HG02610 (cell line): Measurements from ENCODE around the gene CLIC1.
"Not testable (repeated sequence)": the region's sequence is repeated elsewhere in the genome, so short reads cannot be mapped to it uniquely, and the experiment has no call there.

Source experiments
- ATAC-seq: cut with Tn5 transposase; IDR thresholded peaks from one replicate; pipeline ENCODE4 v1.9.1; 2021; ENCODE audit warnings: mild to moderate bottlenecking, moderate library complexity; ENCODE audit not compliant: unreplicated experiment

The CLIC1 gene

DNA sequence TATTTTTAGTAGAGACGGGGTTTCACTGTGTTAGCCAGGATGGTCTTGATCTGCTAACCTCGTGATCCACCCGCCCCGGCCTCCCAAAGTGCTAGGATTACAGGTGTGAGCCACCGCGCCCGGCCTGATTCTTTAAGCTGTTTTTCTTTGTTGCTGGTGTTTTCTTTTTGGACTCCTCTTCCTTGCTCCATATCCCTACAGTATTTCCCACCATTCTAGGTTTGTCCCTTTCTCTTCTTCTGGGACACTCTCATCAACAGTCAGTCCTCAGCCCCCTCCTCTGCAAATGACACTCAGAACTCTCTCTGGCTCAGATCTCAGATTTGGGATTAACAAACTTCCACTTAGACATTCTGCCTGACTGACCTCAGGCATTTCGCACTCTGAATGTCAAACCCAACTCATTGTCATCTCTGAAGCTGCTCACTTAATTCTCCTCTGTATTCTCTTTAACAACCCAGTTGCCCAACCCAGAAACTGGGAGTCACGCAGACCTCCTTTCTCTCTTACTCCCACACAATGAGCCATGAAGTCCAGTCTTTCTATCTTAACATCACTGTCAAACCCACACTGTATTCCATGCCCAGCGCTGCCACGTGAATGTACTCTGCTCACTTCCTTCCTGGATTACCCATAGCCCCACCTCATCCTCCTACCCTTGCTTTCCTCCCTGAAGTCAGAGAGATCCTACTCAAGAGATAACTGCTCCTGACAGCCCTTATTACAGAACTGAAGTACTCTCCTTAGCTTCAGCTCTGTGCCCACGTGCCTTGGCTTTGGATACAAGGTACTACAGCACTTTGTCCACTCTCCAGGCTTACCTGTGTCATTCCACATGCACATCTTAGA is 10.6 kb downstream of the CLIC1 start:
- no peak for ATAC-seq

DNA sequence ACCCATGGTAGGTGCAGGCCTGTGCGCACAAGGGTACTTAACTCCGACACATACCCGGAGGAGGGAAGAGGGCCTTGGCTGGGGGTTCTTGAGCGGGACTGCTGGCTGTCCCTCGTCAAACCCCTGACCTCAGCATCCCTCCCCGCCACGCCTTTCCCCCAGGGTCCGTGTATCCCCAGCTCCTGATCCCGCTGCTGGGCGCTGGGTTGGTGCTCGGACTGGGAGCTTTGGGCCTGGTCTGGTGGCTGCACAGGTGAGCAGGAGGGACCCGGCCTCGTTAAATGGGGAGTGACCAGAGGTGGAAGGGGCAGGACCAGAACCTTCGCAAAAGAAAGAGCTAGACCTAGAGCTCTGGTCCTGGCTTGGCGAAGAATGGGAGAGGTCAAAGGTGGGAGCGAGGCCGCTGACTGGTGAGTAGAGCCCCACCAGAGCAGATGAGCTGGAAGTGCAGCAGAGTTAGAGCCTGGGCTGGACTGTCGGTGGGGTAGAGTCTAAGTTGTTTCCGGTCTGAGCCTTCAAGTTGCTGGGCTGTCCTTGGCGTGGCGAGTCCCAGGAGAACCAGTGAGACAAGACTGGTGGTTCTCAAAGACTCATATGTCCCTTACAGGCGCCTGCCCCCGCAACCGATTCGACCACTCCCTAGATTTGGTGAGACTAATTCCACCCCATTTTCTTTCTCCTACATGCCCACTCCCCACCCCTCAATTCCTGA is 12.2 kb downstream of the CLIC1 start:
- no peak for ATAC-seq

DNA sequence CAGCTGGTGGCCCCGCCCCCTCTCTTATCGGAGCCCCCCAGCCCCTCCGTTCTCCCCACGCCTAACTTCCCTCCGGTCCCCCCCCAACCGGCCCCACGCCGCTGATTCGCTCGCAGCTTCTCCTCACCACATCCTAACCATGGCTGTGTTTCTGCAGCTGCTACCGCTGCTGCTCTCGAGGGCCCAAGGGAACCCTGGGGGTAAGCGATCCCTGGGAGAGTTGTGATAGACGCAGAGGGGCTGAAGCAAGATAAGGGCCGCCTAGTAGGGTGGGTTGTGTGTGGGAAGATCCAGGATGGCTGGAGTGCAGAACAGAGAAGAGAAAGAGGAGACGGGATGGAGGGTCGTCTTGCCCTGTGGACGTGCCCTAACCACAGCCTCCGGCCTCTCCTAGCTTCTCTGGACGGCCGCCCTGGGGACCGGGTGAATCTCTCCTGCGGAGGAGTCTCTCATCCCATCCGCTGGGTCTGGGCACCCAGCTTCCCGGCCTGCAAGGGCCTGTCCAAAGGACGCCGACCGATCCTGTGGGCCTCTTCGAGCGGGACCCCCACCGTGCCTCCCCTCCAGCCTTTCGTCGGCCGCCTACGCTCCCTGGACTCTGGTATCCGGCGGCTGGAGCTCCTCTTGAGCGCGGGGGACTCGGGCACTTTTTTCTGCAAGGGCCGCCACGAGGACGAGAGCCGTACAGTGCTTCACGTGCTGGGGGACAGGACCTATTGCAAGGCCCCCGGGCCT is 12.9 kb downstream of the CLIC1 start, which contains the start of gene MPIG6B:
MPIG6B (plus strand) TSS at position 129 of the 735 bp plus-strand sequence; CDS start at position 140, 11 bp downstream.
- ATAC-seq, result no peak

DNA sequence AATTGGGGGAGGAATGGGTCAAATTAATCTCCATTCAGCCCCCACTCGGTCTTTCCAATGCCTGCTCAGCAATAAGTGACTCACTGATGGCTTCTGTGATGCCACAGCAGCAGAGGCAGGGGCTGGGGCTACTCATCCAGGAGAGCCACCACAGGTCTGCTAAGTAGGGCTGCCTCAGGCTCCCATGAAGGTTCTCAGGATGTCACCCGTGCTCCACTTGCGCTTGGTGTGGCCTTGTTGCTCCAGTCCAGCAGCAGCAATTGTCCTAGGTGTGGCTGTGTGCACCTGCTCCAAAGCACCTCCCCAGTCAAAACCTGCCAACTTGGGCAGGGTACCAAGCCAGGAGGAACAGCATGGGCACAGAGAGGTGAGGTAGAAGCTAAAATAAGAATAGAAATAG is 14.2 kb downstream of the CLIC1 start:
- no peak for ATAC-seq

DNA sequence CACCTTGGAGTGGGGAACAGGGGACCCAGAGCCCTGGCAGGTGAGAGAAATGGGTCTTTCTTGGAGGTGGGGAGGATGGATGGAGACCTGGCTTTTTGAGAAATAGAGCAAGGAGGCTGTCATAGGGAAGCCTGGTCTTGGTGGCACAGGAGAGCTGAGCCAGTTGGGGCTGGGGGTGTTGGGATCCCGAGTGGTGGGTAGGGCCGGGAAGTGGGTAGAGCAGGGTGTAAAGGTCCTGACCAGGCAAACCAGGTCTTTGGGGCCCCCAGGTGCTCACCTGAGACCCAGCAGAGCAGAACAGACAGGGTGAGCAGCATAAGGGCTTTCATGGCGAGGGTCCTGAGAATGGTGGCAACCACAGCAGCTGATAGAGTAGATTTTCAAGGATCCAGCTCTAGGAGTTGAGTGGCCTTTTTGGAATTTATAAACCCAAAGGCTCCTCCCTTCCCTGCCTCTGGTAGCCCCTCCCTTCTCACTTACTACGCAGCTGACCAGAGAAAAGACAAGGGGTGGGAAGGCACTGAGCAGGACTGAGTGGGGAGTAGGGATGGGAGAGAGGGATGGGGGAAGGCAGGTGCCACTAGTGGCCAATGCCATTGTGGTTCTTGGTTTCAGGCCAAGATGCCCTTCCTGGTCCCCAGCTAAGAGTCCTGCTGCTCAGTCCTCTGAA is 14.8 kb downstream of the CLIC1 start, which contains the start of gene LY6G6C:
LY6G6C (minus strand) TSS at position 396 of the 670 bp plus-strand sequence; CDS start at position 329, 67 bp downstream.
- no peak for ATAC-seq

DNA sequence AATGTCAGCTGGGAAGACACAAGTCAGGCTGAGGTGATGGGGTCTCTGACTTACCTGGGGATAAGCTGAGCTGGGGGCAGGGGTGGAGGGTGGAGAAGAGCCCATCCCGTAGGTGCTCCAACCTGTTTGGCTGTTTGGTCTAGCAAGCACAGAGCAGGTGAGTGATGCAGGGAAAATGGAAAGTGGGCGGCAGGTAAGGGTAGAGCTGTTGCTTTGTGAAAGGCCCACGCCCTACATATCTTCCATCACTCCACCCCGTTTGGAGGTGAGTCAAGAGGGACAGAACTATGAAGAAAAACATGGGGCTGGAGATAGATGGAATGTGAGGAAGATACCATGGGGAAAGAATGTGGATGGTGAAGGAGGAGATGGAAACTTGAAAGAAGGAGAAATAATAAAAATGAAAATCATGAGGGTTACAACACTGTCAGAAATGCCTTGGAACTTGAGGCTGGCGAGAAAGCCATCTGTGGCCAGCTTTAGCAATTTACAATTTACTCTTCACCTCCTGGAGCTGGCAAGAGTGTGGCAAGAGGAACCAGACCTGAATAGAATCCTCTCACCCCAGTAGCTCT is 16.0 kb downstream of the CLIC1 start:
- ATAC-seq, result no peak

DNA sequence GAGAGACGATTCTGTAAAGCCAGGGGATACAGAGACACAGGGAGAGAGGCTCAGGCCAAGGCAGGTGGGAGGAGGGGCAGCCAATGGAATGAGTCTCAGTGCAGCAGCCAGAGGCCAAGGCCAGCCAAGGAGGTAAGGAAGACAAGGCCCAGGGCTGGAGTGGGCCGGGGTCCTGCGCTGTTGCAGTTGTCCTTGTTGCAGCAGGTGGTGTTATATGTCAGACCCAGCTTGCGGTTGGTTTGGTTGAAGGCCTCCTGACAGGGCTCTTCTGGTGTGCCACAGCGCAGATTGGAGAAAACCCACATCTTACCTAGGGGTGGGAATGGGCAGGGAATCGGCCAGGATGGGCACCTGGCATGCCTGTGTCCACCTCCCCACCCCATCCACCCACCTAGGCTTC is 17.3 kb downstream of the CLIC1 start:
- no peak for ATAC-seq

DNA sequence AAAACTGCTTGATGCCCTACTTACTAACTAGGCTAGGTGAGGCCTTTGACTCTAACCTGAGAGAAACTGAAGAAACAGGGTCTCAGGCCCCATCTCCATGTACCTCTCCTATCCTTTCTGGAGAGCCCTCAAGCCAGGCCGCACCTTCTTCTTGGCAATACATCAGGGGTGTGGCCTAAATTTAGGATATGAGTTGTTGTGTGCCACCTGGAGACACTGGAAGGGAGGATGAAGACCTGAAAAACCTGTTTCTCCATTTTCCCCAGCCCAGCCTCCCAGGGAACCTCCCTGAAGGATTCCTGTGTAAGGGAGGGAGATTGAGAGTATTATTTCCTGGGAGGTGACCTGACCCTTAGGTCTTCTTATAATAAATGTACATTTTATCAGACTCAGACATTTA is 18.1 kb downstream of the CLIC1 start:
- no peak for ATAC-seq

DNA sequence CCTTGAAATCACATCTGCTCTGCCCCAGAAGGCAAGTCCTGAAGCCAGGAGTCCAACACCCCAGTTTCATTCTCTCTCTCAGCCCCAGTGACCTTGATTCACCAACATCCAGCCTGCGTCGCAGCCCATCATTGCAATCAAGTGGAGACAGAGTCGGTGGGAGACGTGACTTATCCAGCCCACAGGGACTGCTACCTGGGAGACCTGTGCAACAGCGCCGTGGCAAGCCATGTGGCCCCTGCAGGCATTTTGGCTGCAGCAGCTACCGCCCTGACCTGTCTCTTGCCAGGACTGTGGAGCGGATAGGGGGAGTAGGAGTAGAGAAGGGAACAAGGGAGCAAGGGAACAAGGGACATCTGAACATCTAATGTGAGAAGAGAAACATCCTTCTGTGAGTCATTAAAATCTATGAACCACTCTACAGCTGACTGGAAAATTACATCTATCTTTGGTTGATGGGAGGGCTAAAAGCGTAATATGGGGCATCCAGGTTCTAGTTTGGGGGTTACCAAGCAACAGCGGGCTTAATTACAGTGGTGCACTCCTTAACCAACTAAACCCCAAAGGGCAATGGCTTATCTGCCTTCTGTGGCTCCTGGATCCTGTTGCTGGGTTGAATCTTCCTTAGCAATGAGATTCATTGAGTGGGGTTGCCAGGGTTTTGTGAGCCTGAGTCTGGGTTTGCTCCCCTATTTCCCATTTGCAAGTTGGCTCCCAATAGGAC is 18.7 kb downstream of the CLIC1 start:
- no peak for ATAC-seq

DNA sequence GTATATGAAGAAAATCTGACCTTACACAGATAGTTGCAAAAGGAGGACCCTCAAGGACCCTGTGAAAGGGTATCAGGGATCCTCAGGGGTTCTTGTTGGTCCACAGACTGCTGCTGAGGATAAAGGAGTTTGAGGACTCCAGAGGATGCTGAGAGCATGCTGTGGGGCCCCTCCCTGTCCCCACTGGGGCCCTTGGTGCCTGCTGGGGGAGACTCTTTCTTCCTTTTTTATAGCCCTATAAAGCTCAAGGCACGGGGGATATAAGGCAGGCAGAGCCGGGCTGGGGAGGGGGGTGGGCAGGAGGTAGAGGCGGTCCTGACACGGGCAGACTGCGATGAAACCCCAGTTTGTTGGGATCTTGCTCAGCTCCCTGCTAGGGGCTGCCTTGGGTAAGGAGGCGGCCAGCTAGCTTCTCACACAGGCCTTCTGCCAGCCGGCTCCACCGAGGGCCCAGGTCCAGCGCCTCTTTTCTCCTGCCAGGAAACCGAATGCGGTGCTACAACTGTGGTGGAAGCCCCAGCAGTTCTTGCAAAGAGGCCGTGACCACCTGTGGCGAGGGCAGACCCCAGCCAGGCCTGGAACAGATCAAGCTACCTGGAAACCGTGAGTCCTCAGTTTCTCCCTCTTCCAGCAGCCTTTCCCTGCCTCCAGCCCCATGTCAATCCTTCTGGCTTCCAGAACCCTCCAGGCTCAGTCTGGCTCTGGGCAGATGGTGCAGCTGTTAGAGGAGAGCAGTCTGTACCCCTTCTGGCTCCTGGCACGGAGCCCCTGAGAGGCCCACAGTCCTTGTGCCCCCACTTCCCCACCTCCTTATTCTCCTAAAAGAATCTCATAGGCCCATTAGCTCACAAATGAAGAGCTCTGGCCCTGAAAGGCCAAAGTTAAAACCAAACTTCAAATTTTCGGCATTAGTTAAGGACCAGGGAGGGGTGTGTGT is 21.0 kb downstream of the CLIC1 start, which contains the start of gene LY6G6D:
LY6G6D (plus strand) TSS at position 327 of the 937 bp plus-strand sequence; CDS start at position 335, 8 bp downstream.
- ATAC-seq, result no peak

DNA sequence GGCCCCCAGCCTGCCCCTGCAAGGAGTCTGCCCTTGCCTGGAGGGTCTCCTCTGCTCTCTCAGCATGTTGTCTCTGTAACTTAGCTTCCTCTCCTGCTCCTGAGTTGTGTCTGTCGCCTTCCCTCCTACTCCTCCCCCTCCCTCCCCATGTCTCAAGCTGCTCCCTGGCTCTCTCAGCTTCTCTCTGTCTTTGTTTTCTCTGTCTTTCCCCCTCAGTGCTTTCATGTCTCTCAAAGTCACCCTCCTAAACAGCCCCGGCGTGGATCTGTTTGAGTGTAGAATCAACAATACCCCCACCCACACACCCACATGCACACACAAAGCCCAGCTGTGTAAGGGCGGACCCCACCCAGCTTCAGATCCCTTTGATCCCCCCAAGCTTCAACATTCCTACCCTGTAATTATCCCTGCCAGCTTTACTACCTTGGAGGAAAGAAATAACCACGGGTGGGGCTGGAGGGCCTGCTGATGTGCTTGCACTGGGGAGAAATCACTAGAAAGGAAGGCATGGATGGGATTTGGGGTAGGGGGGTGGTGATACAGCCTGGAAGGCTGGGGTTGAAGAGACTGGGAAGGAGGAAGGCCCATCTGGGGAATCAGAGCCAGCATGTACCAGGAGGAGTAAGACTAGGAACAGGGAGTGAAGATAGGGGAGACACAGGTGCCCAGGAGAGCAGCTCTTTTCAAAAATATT is 22.2 kb downstream of the CLIC1 start:
- ATAC-seq, result no peak

DNA sequence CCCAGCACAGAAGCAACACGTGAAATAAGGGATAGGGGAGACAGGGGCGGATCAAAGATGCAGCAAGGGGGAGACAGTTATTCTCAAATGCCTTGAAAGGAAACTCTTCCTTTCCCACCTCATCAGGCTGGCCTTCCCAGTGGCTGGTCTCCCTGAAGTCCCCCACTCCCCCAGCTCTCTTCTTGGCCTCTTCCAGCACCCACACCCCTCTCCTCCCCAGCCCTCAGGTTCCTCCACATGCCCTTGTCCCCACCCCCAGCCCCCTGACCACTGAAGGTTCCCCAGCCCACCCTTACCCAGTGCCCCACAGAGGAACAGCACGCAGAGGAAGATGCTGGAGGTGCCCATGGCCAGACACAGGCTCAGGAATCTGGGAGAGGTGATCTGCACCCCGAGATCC is 22.9 kb downstream of the CLIC1 start:
- ATAC-seq, result no peak

DNA sequence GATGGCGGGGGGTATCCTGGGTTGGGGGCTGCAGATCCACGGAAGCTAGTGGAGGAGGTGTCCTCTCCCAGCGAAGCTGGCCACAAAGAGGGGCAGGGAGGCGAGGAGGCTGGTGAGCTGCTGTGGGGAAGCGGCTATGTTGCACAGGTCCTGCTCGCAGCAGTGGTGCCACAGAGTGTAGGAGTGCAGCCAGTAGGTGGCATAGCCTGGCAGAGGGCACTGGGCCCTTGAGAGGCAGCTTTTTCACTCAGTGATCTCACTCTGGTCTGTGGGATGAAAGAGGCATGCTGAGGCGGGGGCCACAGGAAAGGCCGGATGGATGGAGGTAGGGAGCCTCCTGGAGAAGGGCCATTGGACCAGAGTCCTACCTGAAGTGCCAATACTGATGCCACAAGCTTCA is 24.0 kb downstream of the CLIC1 start:
- ATAC-seq, result no peak

DNA sequence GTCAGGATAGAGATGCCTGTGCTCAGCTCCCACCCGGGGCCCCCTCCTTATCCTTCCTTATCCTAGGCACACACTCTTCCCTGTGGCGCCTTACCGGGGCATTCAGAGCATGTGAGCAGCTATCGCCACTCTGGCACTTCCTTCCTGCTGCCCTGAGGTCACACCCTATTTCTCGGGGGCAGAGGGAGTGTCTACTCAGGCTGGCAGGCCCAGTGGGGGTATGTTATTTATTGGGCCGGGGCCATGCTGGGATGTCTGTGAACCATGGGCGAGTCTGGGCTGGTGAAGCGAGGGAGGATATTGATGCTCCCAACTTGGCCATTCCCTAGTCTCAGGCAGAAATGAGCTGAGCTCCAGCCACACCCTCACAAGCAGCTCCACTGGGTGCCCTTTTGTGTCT is 25.1 kb downstream of the CLIC1 start:
- ATAC-seq, result no peak

DNA sequence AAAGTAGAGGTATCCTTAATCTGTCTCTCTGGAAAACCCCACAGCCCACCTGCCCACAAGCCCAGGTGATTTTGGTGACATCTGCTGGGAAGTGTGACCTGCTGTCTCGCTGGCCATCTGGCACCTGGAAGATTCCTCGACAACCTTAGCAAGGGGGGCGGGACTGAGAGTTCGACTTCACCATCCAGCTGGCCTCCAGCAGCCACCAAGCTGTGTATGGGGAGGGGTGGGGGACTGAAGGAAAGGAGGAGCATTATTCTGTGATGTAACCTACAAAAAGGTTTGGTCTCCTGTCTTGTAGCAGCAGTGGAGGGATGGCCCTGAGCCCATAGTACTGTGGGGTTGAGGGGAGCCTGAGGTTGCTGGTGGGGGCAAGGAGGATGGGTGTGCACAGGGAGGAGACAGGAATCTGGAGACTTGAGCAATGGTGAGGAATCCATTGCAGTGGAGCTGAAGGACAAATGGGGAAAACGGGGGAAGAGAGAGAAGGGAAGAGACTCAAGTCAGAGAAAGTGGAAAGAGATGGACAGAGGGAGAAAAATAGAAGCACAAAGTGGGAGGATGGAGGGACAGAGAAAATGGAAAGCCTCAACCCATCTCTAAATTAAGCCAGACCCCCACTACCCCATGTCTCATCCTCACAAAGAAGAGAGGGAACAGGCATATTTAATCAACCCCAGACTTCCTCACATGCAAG is 25.7 kb downstream of the CLIC1 start:
- no peak for ATAC-seq

DNA sequence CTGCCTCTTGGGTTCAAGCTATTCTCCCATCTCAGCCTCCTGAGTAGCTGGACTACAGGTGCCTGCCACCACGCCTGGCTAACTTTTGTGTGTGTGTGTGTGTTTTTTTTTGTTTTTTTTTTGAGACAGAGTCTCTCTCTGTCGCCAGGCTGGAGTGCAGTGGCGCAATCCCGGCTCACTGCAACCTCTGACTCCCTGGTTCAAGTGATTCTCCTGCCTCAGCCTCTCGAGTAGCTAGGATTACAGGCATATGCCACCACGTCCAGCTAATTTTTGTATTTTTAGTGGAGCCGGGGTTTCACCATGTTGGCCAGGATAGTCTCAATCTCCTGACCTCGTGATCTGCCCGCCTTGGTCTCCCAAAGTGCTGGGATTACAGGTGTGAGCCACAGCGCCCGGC is 27.2 kb downstream of the CLIC1 start:
- not testable (repeated sequence) for ATAC-seq

DNA sequence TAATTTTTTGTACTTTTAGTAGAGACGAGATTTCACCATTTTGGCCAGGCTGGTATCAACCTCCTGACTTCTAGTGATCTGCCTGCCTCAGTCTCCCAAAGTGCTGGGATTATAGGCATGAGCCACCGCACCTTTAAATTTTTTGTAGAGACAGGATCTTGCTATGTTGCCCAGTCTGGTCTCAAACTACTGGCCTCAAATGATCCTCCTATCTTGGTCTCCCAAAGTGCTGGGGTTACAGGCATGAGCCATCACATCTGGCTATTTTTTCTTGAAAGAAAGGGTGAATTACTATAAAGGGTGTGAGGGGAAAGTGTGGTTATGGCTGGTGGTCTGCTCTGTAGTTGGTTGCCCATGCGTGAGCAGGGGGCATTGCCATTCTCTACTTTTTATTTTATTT is 28.1 kb downstream of the CLIC1 start:
- ATAC-seq, result no peak
